Prostate gland (tissue), 2 donors: Measurements from ENCODE around the gene NEU2. TPM values are rescaled to one million over a fixed set of nuclear protein-coding genes. Genes with fewer than 3 reads are reported as not detected.
"Not testable (repeated sequence)": the region's sequence is repeated elsewhere in the genome, so short reads cannot be mapped to it uniquely, and the experiment has no call there.

Source experiments
- DNase-seq: peaks from one replicate; pipeline ENCODE4 v3.0.0-alpha.2; 2019; ENCODE audit warnings: low spot score
- H3K27ac ChIP-seq, 2 donors: fragments of 200-600 bp; sonication (generic); 2 replicates each; pipeline ENCODE4 v1.5.1; 2017 to 2019
- H3K27me3 ChIP-seq: fragments of 200-600 bp; sonication (generic); replicated peaks from 2 replicates; pipeline ENCODE4 v1.5.1; 2019; ENCODE audit not compliant: insufficient read depth
- H3K36me3 ChIP-seq, 2 donors: fragments of 200-600 bp; sonication (generic); 1 replicate in 1 of 2; 2 replicates in 1 of 2; pipeline versions ENCODE4 v1.5.1 to v1.8.1; 2017 to 2019
- H3K4me1 ChIP-seq: fragments of 200-600 bp; sonication (generic); replicated peaks from 2 replicates; pipeline ENCODE4 v1.5.1; 2019
- H3K4me3 ChIP-seq, 2 donors: fragments of 200-600 bp; sonication (generic); 2 replicates each; pipeline ENCODE4 v1.5.1; 2017 to 2019
- H3K9me3 ChIP-seq: fragments of 200-600 bp; sonication (generic); 2 replicates; pipeline ENCODE4 v1.5.1; 2017
- CTCF ChIP-seq, 4 experiments: fragments of 200-600 bp in 2 of 4; fragments of 450-650 bp in 2 of 4; sonication (generic) in 2 of 4; IDR thresholded peaks; 1 replicate in 3 of 4; 2 replicates in 1 of 4; pipeline ENCODE4 v1.5.1; 2016 to 2019; ENCODE audit warnings: antibody characterized with exemption in 4 of 4, mild to moderate bottlenecking in 2 of 4, moderate library complexity in 2 of 4
- POLR2A ChIP-seq: fragments of 450-650 bp; IDR thresholded peaks from one replicate; pipeline ENCODE4 v1.6.1; 2016; ENCODE audit warnings: antibody characterized with exemption, mild to moderate bottlenecking
- POLR2AphosphoS5 ChIP-seq: sonication (generic); formaldehyde crosslinking; IDR thresholded peaks from one replicate; pipeline ENCODE4 v1.6.1; 2017; ENCODE audit warnings: antibody characterized with exemption
- WGBS: methylation state at CpG from one replicate; pipeline ENCODE4 v1.1.5; 2018; 5-methylcytosine and 5-hydroxymethylcytosine counted together
- intact Hi-C: fragments of 100-400 bp; cut with DNase I; formaldehyde crosslinking; loops from one replicate; pipeline ENCODE4 v1.14.2; 2022
- total RNA-seq, 2 donors: library from RNA; depleted of rRNA; stranded (reverse); fragments of >200 nt; gene quantifications; one replicate each; pipeline ENCODE4 v1.1.0, GENCODE V29; 2016

The NEU2 gene
- total RNA-seq, 2 donors from 2014 or later = not detected

- DNase-seq = no peak
Observed at GRCh38 chr2:233049194-233049761, 16.8 kb downstream of the NEU2 start.

GRCh38 chr2:233051241-233052149 is 19.0 kb downstream of the NEU2 start:
- 47% methylated on average over 24 of the region's 24 CpGs for WGBS
- Histone ChIP-seq H3K4me3 (no peak overlapping the region), H3K27ac (no peak overlapping the region), H3K9me3 (no peaks in the 10 kb centered on the region), H3K4me1 (no peaks in the 10 kb centered on the region), H3K36me3 (no peaks in the 10 kb centered on the region), H3K27me3 (no peaks in the 10 kb centered on the region)
- no peak for DNase-seq
- TF ChIP-seq CTCF (IDR thresholded peaks at IDR 0.05) (no peak), POLR2A (no peak), POLR2AphosphoS5 (no peak)
- intact Hi-C loops = no loop called here

More at GRCh38 chr2:233049194-233049761, 16.8 kb downstream of the NEU2 start:
- intact Hi-C loops = no loop called here
- WGBS = 29% methylated on average over 4 of the region's 4 CpGs
- no peak overlapping the region for H3K4me3 ChIP-seq
- no peaks in the 10 kb centered on the region for H3K9me3 ChIP-seq
- H3K27ac ChIP-seq = no peak overlapping the region
- TF ChIP-seq CTCF (IDR thresholded peaks at IDR 0.05) (no peak), POLR2A (no peak), POLR2AphosphoS5 (no peak)
- no peaks in the 10 kb centered on the region for H3K27me3 ChIP-seq
- no peaks in the 10 kb centered on the region for H3K36me3 ChIP-seq
- H3K4me1 ChIP-seq = no peaks in the 10 kb centered on the region

DNA sequence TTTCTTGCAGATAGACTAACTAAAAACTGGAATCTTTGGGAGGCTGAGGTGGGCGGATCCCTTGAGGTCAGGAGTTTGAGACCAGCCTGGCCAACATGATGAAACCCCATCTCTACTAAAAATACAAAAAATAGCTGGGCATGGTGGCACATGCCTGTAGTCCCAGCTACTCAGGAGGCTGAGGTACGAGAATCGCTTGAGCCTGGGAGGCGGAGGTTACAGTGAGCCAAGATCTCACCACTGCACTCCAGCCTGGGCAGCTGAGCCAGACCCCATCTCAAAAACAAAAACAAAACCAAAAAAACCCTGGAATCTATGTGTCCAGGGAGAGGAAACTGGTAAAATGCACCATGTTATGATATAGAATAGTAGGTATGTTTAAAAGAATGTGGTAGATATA is 20.0 kb downstream of the NEU2 start:
- H3K27me3 ChIP-seq, DNase-seq, H3K4me1 ChIP-seq, H3K27ac ChIP-seq, H3K9me3 ChIP-seq, intact Hi-C loops, H3K4me3 ChIP-seq, H3K36me3 ChIP-seq: not testable (repeated sequence)
- 92% methylated on average over 4 of the region's 4 CpGs for WGBS

- Histone ChIP-seq H3K4me3 (no peak overlapping the region), H3K4me1 (no peaks in the 10 kb centered on the region), H3K9me3 (no peaks in the 10 kb centered on the region), H3K36me3 (no peaks in the 10 kb centered on the region), H3K27ac (no peak overlapping the region), H3K27me3 (no peaks in the 10 kb centered on the region)
- no peak for TF ChIP-seq POLR2A
- peak; percentile 58 to 90 (median 78) for TF ChIP-seq CTCF (IDR thresholded peaks at IDR 0.05)
- DNase-seq = peak; percentile 36
- intact Hi-C loops = no loop called here
- WGBS = 30% methylated on average over 22 of the region's 22 CpGs
Observed at GRCh38 chr2:233053928-233054784, 21.7 kb downstream of the NEU2 start.

- Histone ChIP-seq H3K4me1 (no peaks in the 10 kb centered on the region), H3K36me3 (no peaks in the 10 kb centered on the region), H3K27me3 (no peaks in the 10 kb centered on the region), H3K27ac (no peak overlapping the region), H3K9me3 (no peaks in the 10 kb centered on the region), H3K4me3 (no peak overlapping the region)
- TF ChIP-seq POLR2AphosphoS5 (no peak), POLR2A (no peak), CTCF (IDR thresholded peaks at IDR 0.05) (no peak)
- intact Hi-C loops = no loop called here
- no peak for DNase-seq
- 100% methylated on average over 2 of the region's 2 CpGs for WGBS
Observed at GRCh38 chr2:233055362-233055761, 22.9 kb downstream of the NEU2 start.
